Activated CD4-positive, alpha-beta T cell treated with anti-CD3 and anti-CD28 coated beads for 36 hours (primary cell): ENCODE data around the gene LRRC8D. TPM values are rescaled to one million over a fixed set of nuclear protein-coding genes. Genes with fewer than 3 reads are reported as not detected.
"Not testable (repeated sequence)": the region's sequence is repeated elsewhere in the genome, so short reads cannot be mapped to it uniquely, and the experiment has no call there.

Experiments
- ATAC-seq: fragments of 200-7000 bp; cut with Tn5 transposase; one replicate; pipeline ENCODE4 v1.10.0; 2021; ENCODE audit warnings: mild to moderate bottlenecking, moderate library complexity
- CTCF ChIA-PET: fragments of 350-600 bp; sonication (Branson Sonifier 250); formaldehyde crosslinking; loops from one replicate; lab custom pipeline; 2021; ENCODE audit warnings: antibody characterized with exemption; lab: Charles Lee
- POLR2A ChIA-PET: fragments of 350-600 bp; sonication (Branson Sonifier 250); formaldehyde crosslinking; loops from one replicate; lab custom pipeline; 2021; ENCODE audit warnings: antibody characterized with exemption, inconsistent platforms; lab: Charles Lee
- DNase-seq: peaks from one replicate; pipeline ENCODE4 v3.0.0-alpha.2; 2020
- H3K27ac Mint-ChIP-seq: one replicate; pipeline ENCODE4 v1.8.0; 2021; ENCODE audit warnings: mixed read lengths
- H3K27me3 Mint-ChIP-seq: one replicate; pipeline ENCODE4 v1.8.0; 2021; ENCODE audit warnings: mixed read lengths
- H3K36me3 Mint-ChIP-seq: one replicate; pipeline ENCODE4 v1.8.0; 2021; ENCODE audit warnings: low read depth, mixed read lengths
- H3K4me1 Mint-ChIP-seq: one replicate; pipeline ENCODE4 v1.8.0; 2021; ENCODE audit warnings: mixed read lengths
- H3K4me3 Mint-ChIP-seq: one replicate; pipeline ENCODE4 v1.8.0; 2021; ENCODE audit warnings: mild to moderate bottlenecking, moderate library complexity, mixed read lengths
- H3K9me3 Mint-ChIP-seq: one replicate; pipeline ENCODE4 v1.8.0; 2021; ENCODE audit warnings: low read depth, mixed read lengths
- intact Hi-C, 2 experiments: fragments of 100-400 bp; cut with DNase I in 1 of 2; cut with micrococcal nuclease in 1 of 2; formaldehyde crosslinking; loops; one replicate each; pipeline versions ENCODE4 v1.14.2 to v1.15.1; 2022 to 2024; cut with DNase I, micrococcal nuclease
- total RNA-seq, 2 experiments: library from RNA; stranded (reverse); gene quantifications; one replicate each; pipeline ENCODE4 v1.2.3, GENCODE V29; 2021

LRRC8D gene
- total RNA-seq, 2 experiments from 2014 or later: 24.3 to 30.0 TPM

- Mint-ChIP-seq H3K36me3 (no peaks in the 10 kb centered on the region), H3K27ac (no peak overlapping the region), H3K4me3 (no peak overlapping the region), H3K27me3 (no peaks in the 10 kb centered on the region), H3K9me3 (no peaks in the 10 kb centered on the region), H3K4me1 (peaks cover 2% of the 10 kb centered on the region)
- intact Hi-C loops: no loop called here
- ChIA-PET CTCF (interaction anchor here (0.9 kb wide), 1 partner anchor 12 kb away, joined by 5 read pairs; no protein-coding TSS in a partner anchor), POLR2A (no interaction called here)
- DNase-seq (no peak), ATAC-seq (no peak)
Measured at GRCh38 chr1:89966656-89967055, 145.8 kb downstream of the LRRC8D start.

- no peaks in the 10 kb centered on the region for H3K27me3 Mint-ChIP-seq
- DNase-seq (no peak), ATAC-seq (peak; percentile 42)
- POLR2A ChIA-PET: no interaction called here
- H3K36me3 Mint-ChIP-seq: no peaks in the 10 kb centered on the region
- peaks cover 2% of the 10 kb centered on the region for H3K4me1 Mint-ChIP-seq
- H3K9me3 Mint-ChIP-seq: no peaks in the 10 kb centered on the region
- H3K4me3 Mint-ChIP-seq: no peak overlapping the region
- CTCF ChIA-PET: interaction anchor here (0.5 to 1.3 kb wide), 4 partner anchors 14 to 1805 kb away, joined by 3 to 4 read pairs (median 4); no protein-coding TSS in a partner anchor
- H3K27ac Mint-ChIP-seq: no peak overlapping the region
- intact Hi-C loops: no loop called here
Measured at GRCh38 chr1:89971600-89971999, 150.8 kb downstream of the LRRC8D start.

GRCh38 chr1:89972024-89972423 is 151.2 kb downstream of the LRRC8D start:
- no peaks in the 10 kb centered on the region for H3K9me3 Mint-ChIP-seq
- intact Hi-C loops: no loop called here

GRCh38 chr1:89973471-89974127 is 152.8 kb downstream of the LRRC8D start:
- intact Hi-C loops: no loop called here

More at GRCh38 chr1:89972024-89972423, 151.2 kb downstream of the LRRC8D start:
- Mint-ChIP-seq H3K27me3 (no peaks in the 10 kb centered on the region), H3K4me1 (peaks cover under 1% of the 10 kb centered on the region), H3K27ac (no peak overlapping the region), H3K36me3 (no peaks in the 10 kb centered on the region), H3K4me3 (no peak overlapping the region)
- ChIA-PET POLR2A (no interaction called here), CTCF (interaction anchor here (0.8 to 1.3 kb wide), 3 partner anchors 13 to 51 kb away, joined by 3 to 4 read pairs (median 3); no protein-coding TSS in a partner anchor)
- DNase-seq: no peak
- no peak for ATAC-seq

GRCh38 chr1:89974256-89974655 is 153.4 kb downstream of the LRRC8D start:
- Mint-ChIP-seq H3K4me1 (no peaks in the 10 kb centered on the region), H3K36me3 (no peaks in the 10 kb centered on the region), H3K9me3 (no peaks in the 10 kb centered on the region), H3K4me3 (no peak overlapping the region), H3K27me3 (no peaks in the 10 kb centered on the region), H3K27ac (no peak overlapping the region)
- ChIA-PET CTCF (no interaction called here), POLR2A (no interaction called here)
- no peak for DNase-seq
- intact Hi-C loops: no loop called here
- ATAC-seq: no peak

More at GRCh38 chr1:89973471-89974127, 152.8 kb downstream of the LRRC8D start:
- POLR2A ChIA-PET: no interaction called here
- no peaks in the 10 kb centered on the region for H3K36me3 Mint-ChIP-seq
- no peak overlapping the region for H3K4me3 Mint-ChIP-seq
- no peak overlapping the region for H3K27ac Mint-ChIP-seq
- H3K4me1 Mint-ChIP-seq: no peaks in the 10 kb centered on the region
- H3K27me3 Mint-ChIP-seq: no peaks in the 10 kb centered on the region
- no peaks in the 10 kb centered on the region for H3K9me3 Mint-ChIP-seq
- ATAC-seq (no peak), DNase-seq (no peak)
- CTCF ChIA-PET: no interaction called here

GRCh38 chr1:89974696-89975470 is 154.1 kb downstream of the LRRC8D start:
- no peak for DNase-seq
- Mint-ChIP-seq H3K36me3 (no peaks in the 10 kb centered on the region), H3K4me3 (no peak overlapping the region), H3K27ac (no peak overlapping the region), H3K9me3 (no peaks in the 10 kb centered on the region), H3K27me3 (no peaks in the 10 kb centered on the region), H3K4me1 (no peaks in the 10 kb centered on the region)
- no peak for ATAC-seq
- intact Hi-C loops: no loop called here
- CTCF ChIA-PET: interaction anchor here (0.5 to 1.8 kb wide), 3 partner anchors 10 to 977 kb away, joined by 3 to 5 read pairs (median 3); no protein-coding TSS in a partner anchor
- POLR2A ChIA-PET: no interaction called here

GRCh38 chr1:89975540-89976125 is 154.8 kb downstream of the LRRC8D start:
- Mint-ChIP-seq H3K9me3 (no peaks in the 10 kb centered on the region), H3K27me3 (no peaks in the 10 kb centered on the region), H3K4me3 (no peak overlapping the region), H3K36me3 (no peaks in the 10 kb centered on the region), H3K4me1 (no peaks in the 10 kb centered on the region), H3K27ac (no peak overlapping the region)
- DNase-seq (no peak), ATAC-seq (no peak)
- intact Hi-C loops: no loop called here
- ChIA-PET POLR2A (no interaction called here), CTCF (interaction anchor here (0.6 to 1.8 kb wide), 4 partner anchors 11 to 406 kb away, joined by 3 to 5 read pairs (median 3); no protein-coding TSS in a partner anchor)

- CTCF ChIA-PET: interaction anchor here (0.6 to 1.6 kb wide), 5 partner anchors 8 to 174 kb away, joined by 3 to 5 read pairs (median 3); no protein-coding TSS in a partner anchor
Measured at GRCh38 chr1:89978755-89979154, 157.9 kb downstream of the LRRC8D start.

GRCh38 chr1:89980605-89981004 is 159.8 kb downstream of the LRRC8D start:
- Mint-ChIP-seq H3K27me3 (no peaks in the 10 kb centered on the region), H3K4me3 (no peak overlapping the region), H3K27ac (no peak overlapping the region), H3K4me1 (no peaks in the 10 kb centered on the region), H3K36me3 (no peaks in the 10 kb centered on the region), H3K9me3 (no peaks in the 10 kb centered on the region)
- no peak for ATAC-seq
- intact Hi-C loops: no loop called here
- no peak for DNase-seq
- ChIA-PET POLR2A (no interaction called here), CTCF (no interaction called here)

More at GRCh38 chr1:89978755-89979154, 157.9 kb downstream of the LRRC8D start:
- Mint-ChIP-seq H3K4me1 (no peaks in the 10 kb centered on the region), H3K27ac (no peak overlapping the region), H3K9me3 (no peaks in the 10 kb centered on the region), H3K27me3 (no peaks in the 10 kb centered on the region), H3K4me3 (no peak overlapping the region), H3K36me3 (no peaks in the 10 kb centered on the region)
- ATAC-seq (no peak), DNase-seq (no peak)
- POLR2A ChIA-PET: no interaction called here
- intact Hi-C loops: no loop called here

- H3K9me3 Mint-ChIP-seq, CTCF ChIA-PET, POLR2A ChIA-PET, H3K27ac Mint-ChIP-seq, H3K4me3 Mint-ChIP-seq, DNase-seq, intact Hi-C loops, ATAC-seq, H3K4me1 Mint-ChIP-seq, H3K27me3 Mint-ChIP-seq, H3K36me3 Mint-ChIP-seq: not testable (repeated sequence)
Measured at GRCh38 chr1:89982846-89983245, 162.0 kb downstream of the LRRC8D start.

GRCh38 chr1:89984564-89985116 is 163.8 kb downstream of the LRRC8D start:
- CTCF ChIA-PET: interaction anchor here (1.3 to 1.4 kb wide), 2 partner anchors 12 to 141 kb away, joined by 4 to 5 read pairs; no protein-coding TSS in a partner anchor

More at GRCh38 chr1:89984564-89985116, 163.8 kb downstream of the LRRC8D start:
- H3K4me1 Mint-ChIP-seq, H3K36me3 Mint-ChIP-seq, H3K27ac Mint-ChIP-seq, H3K9me3 Mint-ChIP-seq, H3K4me3 Mint-ChIP-seq, H3K27me3 Mint-ChIP-seq, POLR2A ChIA-PET, ATAC-seq, DNase-seq, intact Hi-C loops: not testable (repeated sequence)
